Amniotic epithelial cell (primary cell): ENCODE data around the gene ASIC5.
A peak's percentile ranks its signal among the peaks of the same experiment; 100 is the strongest.

Experiments used
- DNase-seq: peaks from one replicate; pipeline ENCODE4 v3.0.0-alpha.2; 2010; ENCODE audit warnings: low read depth

Gene ASIC5

GRCh38 chr4:155866177-155866576, at the start of gene ASIC5:
TSS of gene ASIC5 (minus strand) at chr4:155866277. CDS start at chr4:155866226, 51 bp downstream.
- DNase-seq = no peak

- DNase-seq = no peak
Measured at GRCh38 chr4:155914782-155915181, 48.7 kb upstream of the ASIC5 start.

- DNase-seq = peak; percentile 85
Measured at GRCh38 chr4:155911905-155912304, 45.8 kb upstream of the ASIC5 start.

GRCh38 chr4:155909615-155910226, 43.6 kb upstream of the ASIC5 start:
- DNase-seq = no peak

GRCh38 chr4:155908187-155909139, 42.4 kb upstream of the ASIC5 start:
- no peak for DNase-seq

- DNase-seq = no peak
Measured at GRCh38 chr4:155907556-155907955, 41.5 kb upstream of the ASIC5 start.

- peak; percentile 95 for DNase-seq
Measured at GRCh38 chr4:155906554-155907247, 40.6 kb upstream of the ASIC5 start.

GRCh38 chr4:155904331-155904730, 38.3 kb upstream of the ASIC5 start:
- peak; percentile 71 for DNase-seq

- DNase-seq = no peak
Measured at GRCh38 chr4:155903453-155903852, 37.4 kb upstream of the ASIC5 start, which contains the start of gene TDO2. TSS of gene TDO2 (plus strand) at chr4:155903696. CDS start at chr4:155903759, 63 bp downstream.

GRCh38 chr4:155901013-155901412, 34.9 kb upstream of the ASIC5 start:
- no peak for DNase-seq

- peak; percentile 93 for DNase-seq
Measured at GRCh38 chr4:155900381-155900780, 34.3 kb upstream of the ASIC5 start.

- DNase-seq = peak; percentile 71
Measured at GRCh38 chr4:155899891-155900290, 33.8 kb upstream of the ASIC5 start.

- DNase-seq = peak; percentile 22
Measured at GRCh38 chr4:155898371-155898770, 32.3 kb upstream of the ASIC5 start.

GRCh38 chr4:155891058-155891457, 25.0 kb upstream of the ASIC5 start:
- peak; percentile 35 for DNase-seq

GRCh38 chr4:155889946-155890345, 23.9 kb upstream of the ASIC5 start:
- DNase-seq = no peak

- peak; percentile 94 for DNase-seq
Measured at GRCh38 chr4:155889031-155889793, 23.1 kb upstream of the ASIC5 start.

GRCh38 chr4:155887847-155888570, 21.9 kb upstream of the ASIC5 start:
- no peak for DNase-seq

- DNase-seq = no peak
Measured at GRCh38 chr4:155887045-155887444, 21.0 kb upstream of the ASIC5 start.

- DNase-seq = no peak
Measured at GRCh38 chr4:155885666-155886065, 19.6 kb upstream of the ASIC5 start.

GRCh38 chr4:155883895-155884294, 17.8 kb upstream of the ASIC5 start:
- DNase-seq = no peak

- DNase-seq = no peak
Measured at GRCh38 chr4:155881555-155881954, 15.5 kb upstream of the ASIC5 start.
